NB4 (cell line): Measurements from ENCODE around the gene EEF1AKMT1.

Source experiments
- CTCF ChIP-seq: IDR thresholded peaks from one replicate; pipeline ENCODE4 v1.5.1; 2012; ENCODE audit warnings: low read depth, low read length
- POLR2A ChIP-seq: IDR thresholded peaks from 2 replicates; pipeline ENCODE4 v1.6.1; 2011; ENCODE audit warnings: mild to moderate bottlenecking; ENCODE audit not compliant: insufficient read length; ENCODE audit errors: extremely low read depth

GRCh38 chr13:20702530-20702914 lies 71.2 kb downstream of the EEF1AKMT1 start:
- no peak for TF ChIP-seq POLR2A
- no peak for TF ChIP-seq CTCF
